NCI-H1048 (cell line): Measurements from ENCODE around the gene FRMD4A.

Source experiments
- DNase-seq: peaks from one replicate; lab custom pipeline; 2025; lab: John Stamatoyannopoulos, UW

Gene FRMD4A

DNA sequence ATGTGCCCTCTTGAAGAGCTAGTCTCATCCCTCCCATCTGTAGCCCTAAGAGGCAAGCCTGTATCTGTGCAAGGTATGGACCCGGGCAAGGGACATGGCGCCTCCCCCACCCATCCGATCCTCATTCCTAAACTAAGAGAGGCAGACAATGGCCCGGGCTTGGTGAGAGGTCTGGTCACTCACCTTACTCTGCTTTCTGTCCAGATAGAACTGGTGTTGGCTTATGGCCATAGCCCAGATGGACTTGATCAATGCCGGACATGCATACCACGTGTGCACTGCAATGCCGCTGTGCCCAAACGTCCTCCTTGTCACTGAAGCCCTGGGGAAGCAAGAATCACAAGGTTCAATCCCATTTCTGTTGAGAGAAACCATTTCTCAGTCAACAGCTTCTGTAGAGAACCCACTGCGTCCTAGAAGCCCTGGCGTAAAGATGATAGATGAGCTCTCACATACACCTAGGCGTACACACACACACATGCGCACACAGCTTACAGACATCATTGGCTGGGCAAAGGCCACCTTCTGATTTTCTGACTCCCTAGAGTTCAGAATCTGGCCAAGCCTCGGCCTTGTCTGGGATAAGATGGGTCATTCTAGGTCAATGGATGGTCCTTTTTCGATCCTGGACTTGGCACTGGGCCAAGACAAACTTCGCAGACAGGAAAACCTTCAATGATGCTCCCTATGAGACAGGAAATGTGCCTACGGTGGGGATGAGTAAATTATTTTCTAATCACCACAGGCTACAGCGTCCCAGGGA is 629.4 kb downstream of the FRMD4A start:
- DNase-seq: no peak

DNA sequence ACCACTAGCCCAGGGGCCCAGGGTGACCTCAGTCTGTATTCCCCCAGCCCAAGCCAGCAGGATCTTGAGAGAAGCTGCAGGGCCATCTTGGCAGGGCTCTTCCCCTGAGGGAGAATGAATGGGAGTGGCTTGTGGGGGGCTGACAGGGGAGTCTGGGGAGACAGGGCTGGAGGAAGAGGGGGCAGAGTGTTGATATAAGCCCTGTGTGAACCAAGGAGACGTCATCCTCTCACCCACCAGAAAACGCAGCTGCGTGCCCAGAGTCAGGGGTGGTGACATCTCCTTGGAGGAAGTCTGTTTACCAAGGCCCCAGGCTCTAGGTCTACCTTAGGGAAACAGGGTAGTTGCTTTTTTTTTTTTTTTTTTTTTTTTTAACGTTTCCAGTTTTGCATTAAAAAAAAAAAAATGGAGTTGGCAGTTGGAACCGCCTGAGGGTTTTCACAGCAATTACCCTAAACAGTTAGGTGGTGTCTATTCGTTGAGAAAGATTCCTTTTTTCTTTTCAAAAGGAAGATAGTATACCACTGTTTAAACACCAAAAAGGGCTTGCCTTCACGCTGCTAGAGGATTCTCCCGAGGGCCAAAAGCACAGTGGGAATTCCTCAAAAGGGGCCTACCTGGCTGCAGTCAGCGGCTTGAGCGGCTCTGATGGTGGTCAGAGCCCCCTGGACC is 630.1 kb downstream of the FRMD4A start:
- DNase-seq: peak; percentile 46

DNA sequence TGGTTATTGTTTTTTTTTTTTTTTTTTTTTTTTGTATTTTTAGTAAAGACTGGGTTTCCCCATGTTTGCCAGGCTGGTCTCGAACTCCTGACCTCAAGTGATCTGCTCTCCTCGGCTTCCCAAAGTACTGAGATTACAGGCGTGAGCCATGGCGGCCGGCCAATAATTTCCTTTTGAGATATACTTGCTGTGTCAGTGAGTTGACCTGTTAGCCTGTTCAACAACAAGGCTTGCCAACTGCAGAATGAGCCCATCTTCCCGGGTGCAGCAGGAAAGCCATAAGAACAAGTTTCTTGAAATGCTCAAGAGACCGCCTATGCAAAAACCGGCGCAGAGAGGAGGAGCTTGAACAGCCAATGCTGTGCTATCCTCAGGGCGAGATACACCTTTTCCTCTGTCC is 631.5 kb downstream of the FRMD4A start:
- no peak for DNase-seq

DNA sequence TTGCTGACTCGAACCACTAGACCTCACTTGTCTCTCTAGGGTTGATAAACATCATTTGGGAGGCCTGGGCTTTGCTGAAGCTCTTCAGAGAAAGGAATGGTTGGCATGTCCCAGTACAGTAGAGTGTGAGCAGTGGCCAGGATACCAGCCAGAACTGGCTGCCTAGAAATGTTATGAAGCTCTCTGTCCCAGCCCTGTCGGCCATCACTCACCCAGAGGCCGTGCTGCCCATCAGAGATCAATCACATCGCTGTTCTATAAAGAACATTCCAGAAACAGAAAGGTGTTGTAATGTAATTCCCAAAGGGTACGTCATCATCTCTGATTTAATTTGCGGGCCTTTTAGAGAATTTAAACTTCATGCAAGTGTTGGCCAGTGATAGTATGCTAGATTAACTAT is 632.5 kb downstream of the FRMD4A start:
- no peak for DNase-seq

DNA sequence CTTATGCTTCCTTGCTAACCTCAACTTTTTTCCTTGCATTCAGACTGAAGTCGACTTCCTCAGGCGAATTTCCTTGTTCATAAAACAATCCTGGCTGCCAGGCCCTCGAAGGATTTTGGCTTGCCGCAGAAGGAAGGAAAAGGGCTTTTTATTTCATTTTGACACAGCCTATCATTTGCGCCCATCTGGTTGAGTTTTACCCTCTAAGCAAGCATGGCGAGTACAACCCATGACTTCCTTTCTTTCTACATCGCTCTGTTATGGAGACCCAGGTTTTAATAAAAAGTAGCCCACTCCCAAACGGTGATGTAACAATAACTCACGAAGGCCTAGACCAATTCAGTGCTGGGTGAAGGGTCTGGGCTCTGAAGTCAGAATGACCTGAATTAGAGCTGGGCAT is 634.7 kb downstream of the FRMD4A start:
- DNase-seq: no peak

DNA sequence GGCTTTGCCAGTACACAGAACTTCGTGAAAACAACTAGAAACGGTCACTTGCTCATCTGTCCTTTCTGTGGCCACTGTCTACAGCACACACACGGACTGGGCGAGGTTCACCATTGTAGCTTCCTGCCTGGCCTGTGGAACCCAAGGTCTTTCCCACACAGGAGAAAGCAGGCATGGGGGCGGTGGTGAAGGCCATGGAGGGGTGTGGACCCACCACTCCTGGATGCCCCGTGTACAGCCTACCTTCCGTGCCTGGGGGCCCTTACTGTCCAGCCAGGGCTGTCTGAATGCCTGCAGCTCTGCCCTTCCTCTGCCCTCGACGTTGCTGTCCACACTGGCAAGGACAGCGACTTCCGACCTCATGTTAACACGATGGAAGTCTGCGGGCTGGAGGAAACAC is 635.1 kb downstream of the FRMD4A start:
- DNase-seq: no peak

DNA sequence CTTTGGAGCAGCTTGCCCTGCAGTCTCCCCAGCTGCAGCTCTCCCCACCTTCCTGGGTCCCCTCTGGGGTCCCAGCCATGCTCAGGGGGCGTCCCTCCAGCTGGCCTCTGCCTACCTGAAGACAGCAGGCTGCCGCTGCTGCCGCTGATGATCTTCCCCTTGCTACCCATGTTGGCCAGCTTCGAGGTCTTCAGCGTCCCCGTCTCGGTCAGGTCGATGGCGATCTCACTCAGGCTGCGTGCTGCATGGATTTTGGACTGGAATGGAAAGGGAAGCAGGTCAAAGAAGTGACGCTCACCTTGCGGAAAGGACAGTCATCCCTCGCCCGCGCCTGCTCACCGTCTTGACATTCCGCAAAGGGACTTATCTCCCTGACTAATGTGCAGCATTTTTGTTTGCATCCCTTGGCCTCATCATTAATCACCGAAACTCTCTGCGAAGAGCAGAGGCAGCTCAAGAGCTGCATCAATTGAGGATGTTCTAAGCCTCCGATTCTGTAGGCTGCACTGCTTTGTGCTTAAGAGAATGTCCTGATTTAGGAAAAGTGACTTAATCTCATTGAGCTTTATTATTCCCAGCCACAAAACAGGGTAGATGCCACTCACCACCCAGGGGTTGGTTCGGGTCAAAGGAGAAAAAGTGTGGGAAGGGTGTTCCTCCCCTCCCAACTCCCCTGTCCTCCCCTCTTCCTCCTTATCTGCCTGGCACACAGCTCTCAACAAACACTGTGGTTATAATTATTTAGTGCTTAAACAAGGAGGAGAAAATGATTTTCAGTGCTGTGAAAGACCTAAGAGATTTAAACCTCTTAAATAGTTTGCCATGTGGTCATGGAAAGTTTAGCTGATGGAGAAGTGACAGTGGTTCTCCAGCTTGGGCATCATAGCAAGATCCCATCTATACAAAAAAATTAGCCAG is 636.7 kb downstream of the FRMD4A start:
- DNase-seq: no peak

DNA sequence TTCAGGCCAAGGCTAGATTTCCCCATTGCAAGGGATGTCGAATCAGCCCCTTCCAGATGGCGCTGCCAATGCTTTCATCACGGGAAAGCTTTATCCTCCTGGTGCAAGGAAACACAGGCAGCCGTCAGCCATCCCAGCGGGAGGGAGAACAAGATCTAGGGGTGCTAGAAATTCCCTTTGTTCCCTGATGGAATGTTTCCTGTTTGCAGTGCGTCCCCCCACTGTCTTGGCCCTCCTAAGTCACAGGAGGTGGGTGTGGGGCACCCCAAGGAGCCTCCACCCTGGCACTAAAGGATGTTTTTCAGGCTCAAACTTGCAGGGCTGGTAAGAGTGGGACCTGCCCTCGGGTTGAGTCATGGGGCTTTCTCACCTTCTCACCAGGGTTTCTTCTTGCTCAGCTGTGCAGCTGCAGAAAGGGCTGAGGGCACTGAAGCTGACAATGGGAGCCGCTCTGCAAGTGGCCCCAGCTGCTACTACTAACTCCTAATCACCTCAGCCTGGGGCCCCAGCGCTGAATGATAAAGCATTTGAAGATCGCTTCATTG is 640.4 kb downstream of the FRMD4A start:
- DNase-seq: no peak

DNA sequence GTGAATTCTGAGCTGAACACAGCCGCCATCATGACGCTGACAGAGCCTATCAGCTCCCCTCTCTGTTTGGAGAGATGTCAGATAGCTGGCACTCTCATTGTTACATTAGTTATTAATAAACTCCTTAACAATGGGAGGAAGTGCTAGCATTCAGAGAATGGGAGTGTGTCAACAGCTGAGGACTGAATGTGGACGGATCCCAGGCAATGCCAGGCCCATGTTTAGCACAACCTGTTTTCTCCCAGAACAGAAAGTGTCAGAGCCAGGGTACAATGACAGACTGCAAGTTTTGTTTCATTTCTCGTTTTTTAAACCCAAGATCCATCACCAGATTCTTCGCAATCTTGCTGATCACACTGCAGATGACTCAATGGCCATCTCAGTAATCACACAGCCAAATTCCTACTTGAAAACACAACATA is 644.4 kb downstream of the FRMD4A start:
- DNase-seq: no peak

DNA sequence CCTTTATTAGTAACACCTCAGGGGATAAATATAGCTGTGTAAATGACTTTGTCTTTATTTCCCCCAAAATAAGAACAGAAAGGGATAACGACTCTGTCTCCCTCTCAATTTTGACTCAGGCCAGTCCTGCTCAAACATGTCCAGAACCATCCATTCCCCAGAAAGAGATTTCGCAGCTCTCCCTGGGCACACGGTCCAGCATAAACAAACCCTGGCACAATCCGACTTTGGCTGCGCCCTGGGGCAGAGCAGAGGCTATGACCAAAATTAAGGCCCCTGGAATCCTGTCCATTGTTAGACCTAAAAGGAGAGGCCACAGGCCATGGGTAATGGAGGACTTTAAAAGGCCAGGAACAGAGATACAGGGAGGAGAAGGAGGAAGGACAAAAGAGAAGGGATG is 644.8 kb downstream of the FRMD4A start:
- DNase-seq: no peak

DNA sequence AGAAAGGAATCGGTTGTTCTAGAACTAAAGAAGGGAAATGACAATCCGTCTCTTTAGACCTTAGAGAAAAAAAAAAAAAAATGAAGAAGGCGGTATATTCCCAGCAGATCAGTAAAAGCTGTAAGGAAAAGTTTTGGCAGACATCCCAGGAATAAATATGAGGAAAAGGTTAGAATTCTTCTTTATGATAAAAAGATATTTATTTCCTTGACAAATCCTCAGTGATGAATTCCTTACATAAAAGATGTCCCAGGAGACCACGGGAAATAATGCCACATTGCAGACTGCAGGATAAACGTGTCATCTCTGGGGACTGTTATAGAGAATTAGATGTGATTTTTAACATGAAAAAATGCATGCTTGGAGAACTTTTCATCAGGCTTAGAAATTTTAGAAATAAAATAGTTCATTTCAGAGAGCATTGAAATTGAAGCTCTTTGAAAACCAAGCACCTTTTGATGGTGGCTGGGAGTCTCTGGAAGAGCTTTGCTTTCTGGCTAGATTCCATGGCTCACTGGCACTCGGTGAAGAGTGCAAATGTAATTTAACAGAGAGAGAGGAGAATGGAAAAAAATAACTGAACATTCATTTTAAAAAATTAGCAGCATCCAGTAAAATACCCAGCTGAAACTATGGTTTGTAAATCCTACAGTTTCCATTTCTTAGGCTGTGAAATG is 645.8 kb downstream of the FRMD4A start:
- DNase-seq: no peak

DNA sequence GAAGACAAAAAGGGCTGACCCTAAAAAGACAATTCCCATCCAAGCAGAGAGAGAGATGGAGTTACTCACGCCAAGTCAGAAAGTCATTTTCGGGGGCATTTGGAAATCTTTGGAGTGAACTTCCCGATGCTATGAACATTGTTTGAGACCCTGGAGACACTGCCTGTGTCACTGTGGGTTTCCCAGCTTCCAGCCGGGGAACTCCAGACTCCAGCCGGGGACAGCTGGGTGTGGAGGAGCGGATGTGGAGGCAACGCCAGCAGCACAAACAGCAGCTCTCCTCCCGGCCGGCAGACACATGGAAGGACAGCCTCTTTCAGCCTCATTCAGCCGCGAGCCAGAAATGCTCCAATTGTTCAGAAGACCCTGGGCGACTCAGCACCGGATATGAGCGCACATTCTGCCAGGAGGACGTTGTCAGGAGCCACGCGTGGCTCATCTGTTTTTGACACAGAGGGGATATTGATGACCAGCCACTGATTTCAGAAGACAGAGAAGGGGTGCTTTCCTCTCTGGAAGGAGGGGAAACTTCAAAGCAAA is 646.4 kb downstream of the FRMD4A start:
- DNase-seq: no peak

DNA sequence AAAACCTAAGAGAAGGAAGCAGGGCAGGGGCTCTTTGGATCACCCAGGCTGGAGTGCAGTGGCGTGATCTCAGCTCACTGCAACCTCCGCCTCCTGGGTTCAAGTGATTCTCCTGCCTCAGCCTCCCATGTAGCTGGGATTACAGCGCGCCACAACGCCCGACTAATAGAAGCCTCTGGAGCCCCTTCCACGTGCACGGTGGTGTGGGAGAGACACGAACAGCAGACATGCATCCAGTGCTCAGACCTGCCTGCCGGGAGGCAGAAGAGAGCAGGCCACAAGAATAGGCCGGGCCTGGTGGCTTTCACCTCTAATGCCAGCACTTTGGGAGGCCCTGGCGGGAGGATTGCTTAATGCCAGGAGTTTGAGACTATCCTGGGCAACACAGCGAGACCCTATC is 647.7 kb downstream of the FRMD4A start:
- no peak for DNase-seq

DNA sequence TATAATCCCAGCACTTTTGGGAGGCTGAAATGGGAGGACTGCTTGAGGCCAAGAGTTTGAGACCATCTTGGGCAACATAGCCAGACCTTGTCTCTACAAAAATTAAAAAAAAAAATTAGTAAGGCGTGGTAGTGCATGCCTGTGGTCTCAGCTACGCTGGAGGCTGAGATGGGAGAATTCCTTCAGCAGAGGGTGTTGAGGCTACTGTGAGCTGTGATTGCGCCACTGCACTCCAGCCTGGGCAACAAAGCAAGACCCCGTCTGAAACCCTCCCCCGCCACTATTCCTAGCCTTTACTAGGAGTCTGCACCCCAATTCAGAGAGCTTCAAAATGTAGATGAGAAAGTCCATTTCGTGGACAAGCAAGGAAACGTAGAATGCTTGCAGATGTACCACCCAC is 648.8 kb downstream of the FRMD4A start:
- no peak for DNase-seq

DNA sequence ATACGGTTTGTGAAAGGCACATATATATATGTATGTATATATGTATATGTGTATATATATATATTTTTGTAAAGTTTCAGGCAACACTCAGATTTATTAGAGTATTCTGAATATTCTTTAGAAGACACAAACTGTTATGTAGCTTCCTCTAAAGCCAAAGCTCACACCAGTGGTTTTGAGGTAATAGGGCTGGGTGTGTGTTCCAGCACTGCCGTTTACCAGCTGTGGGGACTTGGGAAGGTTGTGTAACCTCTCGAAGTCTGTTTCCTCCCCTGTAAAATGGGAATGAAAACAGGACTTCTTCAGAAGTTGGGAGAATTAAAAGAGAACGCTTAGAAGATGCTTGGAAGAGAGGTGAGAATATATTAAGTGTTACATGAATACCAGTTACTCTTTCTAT is 649.2 kb downstream of the FRMD4A start:
- no peak for DNase-seq

DNA sequence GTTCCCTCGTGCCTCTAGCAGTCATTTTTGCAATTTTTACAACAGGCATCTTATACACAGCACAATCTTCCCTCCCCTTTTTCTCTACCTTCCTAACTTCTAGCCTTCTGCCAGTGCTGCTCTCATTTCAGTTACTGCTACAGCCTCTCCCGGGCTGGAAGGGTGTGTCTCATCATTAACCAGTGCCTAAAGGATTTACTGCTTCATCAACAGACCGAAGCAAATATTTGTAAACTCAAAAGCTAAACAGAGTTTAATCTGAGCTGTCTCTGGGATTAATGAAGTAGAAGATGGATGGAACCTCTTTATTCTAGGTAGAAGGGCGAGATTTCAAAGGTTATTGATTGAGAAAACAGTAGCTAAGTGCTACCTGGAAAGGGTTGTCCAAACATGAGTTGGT is 649.6 kb downstream of the FRMD4A start:
- DNase-seq: no peak

DNA sequence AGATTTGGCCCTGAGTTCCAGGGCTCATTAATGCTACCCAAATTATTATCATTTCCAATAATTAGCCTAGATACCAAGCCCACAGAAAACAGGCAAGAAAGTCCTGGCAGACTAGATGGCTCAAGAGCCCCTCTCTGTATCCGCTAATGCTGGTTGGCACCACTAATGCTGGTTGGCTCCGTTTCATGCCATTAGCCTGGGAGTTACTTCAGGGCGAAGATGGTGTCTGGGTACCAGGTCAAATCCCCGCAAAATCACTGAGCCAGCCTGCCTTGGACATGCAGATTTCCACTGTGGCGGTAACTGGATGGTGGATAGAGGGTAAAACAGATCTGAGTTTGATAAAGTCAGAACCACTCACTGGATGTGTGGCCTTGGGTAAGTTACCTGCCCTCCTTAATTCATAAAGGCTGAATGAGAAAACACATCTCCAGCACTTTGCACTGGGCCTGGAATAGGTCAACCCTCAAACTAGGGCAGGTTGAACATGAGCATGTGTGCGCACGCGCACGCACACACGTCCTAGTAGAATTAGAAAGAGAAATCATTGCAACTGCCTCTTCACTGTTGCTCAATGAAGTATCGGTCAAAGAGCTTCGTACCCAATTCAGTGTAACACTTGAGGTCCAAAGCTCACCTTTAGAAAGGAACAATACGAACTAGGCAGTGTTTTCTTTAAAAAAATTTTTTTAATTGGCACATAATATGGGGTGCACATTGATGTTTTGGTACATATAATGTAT is 652.5 kb downstream of the FRMD4A start:
- no peak for DNase-seq

DNA sequence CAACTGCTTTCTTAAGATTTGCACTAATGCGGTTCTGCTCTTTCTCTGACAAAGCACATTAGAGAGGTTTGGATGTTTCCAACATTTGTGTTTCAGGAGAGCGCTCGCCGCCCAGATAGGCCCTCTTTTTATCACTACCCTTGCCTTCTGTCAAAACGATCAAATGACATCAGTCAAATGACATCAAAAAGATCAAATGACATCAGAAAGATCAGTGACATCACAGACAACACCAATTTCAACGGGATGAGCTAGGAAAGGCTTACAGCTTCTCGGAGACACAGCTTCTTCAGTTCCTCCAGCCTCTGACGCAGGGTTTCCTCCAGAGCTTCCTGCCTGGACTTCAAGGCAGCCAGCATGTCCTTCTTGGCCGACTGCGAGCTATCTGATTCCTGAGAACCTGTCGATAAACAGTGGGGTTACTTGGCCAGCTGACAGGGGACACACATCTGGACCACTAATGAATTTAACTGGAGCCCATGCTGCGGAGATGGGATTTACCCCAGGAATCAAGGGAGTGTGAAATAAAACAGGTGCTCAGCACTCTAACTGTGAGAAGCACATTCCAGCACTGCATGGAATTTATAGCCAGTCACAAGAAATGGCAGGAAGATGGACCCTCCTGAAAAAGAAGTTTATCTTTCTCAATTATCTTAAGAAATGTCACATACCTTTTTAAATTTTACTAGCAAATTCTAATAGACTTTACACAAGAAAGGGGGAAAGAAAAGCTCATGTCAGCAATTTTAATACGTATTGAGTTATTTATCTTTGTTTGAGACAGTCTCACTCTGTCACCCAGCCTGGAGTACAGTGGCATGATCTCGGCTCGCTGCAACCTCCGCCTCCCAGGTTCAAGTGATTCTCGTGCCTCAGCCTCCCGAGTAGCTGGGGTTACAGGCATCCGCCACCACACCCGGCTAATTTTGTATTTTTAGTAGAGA is 655.8 kb downstream of the FRMD4A start:
- no peak for DNase-seq

DNA sequence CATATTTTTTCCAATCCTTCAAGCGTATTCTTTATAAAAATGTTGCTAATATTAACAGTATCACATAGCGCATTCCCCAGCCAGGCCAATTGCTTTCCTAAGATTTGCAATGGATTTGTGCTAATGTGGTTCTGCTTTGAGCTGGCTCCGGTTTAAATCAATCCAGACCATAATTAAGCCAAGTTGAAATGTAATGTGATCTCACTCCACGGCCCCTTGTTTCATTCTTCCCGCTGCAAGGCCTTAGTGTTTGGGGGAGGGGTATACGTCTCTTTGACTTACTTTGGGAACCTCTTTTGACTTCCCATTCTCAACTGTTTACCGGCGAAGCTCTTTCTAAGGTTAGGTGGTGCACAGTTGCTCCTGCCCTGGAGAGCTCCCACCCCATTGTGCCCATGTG is 657.6 kb downstream of the FRMD4A start:
- DNase-seq: no peak

DNA sequence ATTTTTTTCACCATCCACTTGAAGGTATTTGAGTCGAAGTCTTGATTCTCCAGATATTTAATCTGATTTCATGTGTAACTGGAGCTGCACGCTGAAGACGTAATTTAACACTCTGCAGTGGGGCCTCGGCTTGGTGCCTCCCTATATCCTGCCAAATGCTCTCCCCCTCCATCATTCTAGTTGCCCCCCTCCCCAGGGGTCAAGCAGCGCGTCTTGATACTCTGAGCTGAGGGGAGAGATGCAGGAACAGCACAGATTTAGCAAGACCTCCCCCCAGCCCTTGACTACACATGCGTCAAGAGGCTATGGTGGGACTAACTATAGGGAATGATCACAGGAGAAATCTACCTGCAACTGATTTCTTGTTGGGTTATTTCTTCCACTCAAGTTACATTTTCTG is 658.2 kb downstream of the FRMD4A start:
- no peak for DNase-seq
